K562 (cell line): ENCODE data around the gene AP1G2. TPM values are rescaled to one million over a fixed set of nuclear protein-coding genes. Genes with fewer than 3 reads are reported as not detected.

Source experiments
- ATAC-seq: fragments of 200-7000 bp; cut with Tn5 transposase; 3 replicates; pipeline ENCODE4 v1.9.1; 2020; ENCODE audit warnings: moderate library complexity
- BruUV-seq: library from RNA; stranded (reverse); fragments of 400-500 nt; replicated peaks from 2 replicates; lab custom pipeline; 2021; lab: Mats Ljungman, UMichigan
- CTCF ChIA-PET: fragments of 300-600 bp; formaldehyde crosslinking; extraction: SDS; loops from one replicate; lab custom pipeline; 2021; ENCODE audit warnings: low intra/inter-chr PET ratio; lab: Yijun Ruan, JAX
- POLR2A ChIA-PET: fragments of 300-600, 350-650 bp; sonication (Branson Sonifier 250); formaldehyde crosslinking; extraction: SDS; loops from one replicate; lab custom pipeline; 2021; ENCODE audit warnings: antibody characterized with exemption, inconsistent platforms; lab: Yijun Ruan, JAX
- DNase-seq, 4 experiments: peaks; one replicate each; pipeline versions ENCODE4 v3.0.0 to v3.0.0-alpha.2; 2011 to 2018; ENCODE audit warnings: low spot score in 3 of 4, mixed read lengths in 3 of 4; ENCODE audit errors: extremely low read depth in 1 of 4
- FAIRE-seq: peaks from 2 replicates; lab custom pipeline; 2011; peaks lifted over from hg19 to GRCh38; lab: Jason Lieb, UNC
- H2AFZ ChIP-seq: 2 replicates; pipeline ENCODE4 v1.6.0; 2011; ENCODE audit warnings: low read depth, low read length, control low read depth, inconsistent platforms
- H3K27ac ChIP-seq: fragments of 200-600 bp; 3 replicates; pipeline ENCODE4 v1.8.0; 2011; ENCODE audit warnings: low read depth, mild to moderate bottlenecking, control low read depth, inconsistent platforms, low read length, moderate library complexity, mixed read lengths; ENCODE audit errors: extremely low read depth
- H3K27me3 ChIP-seq, 2 experiments: fragments of 300-600 bp in 1 of 2; 2 replicates in 1 of 2; 3 replicates in 1 of 2; pipeline versions ENCODE4 v1.6.0 to v1.8.0; 2011; ENCODE audit warnings: inconsistent platforms in 2 of 2, low read length in 2 of 2, mild to moderate bottlenecking in 1 of 2, mixed read lengths in 1 of 2, moderate library complexity in 1 of 2; ENCODE audit not compliant: control insufficient read depth in 2 of 2, insufficient read depth in 2 of 2
- H3K36me3 ChIP-seq: fragments of 300-600 bp; 3 replicates; pipeline ENCODE4 v1.8.0; 2011; ENCODE audit warnings: mild to moderate bottlenecking, low read length, inconsistent platforms; ENCODE audit not compliant: control insufficient read depth, insufficient read depth
- H3K4me1 ChIP-seq, 2 experiments: fragments of 200-600 bp in 1 of 2; replicated peaks in 1 of 2; 2 replicates in 1 of 2; 3 replicates in 1 of 2; pipeline versions ENCODE4 v1.5.1 to v1.8.0; 2011; ENCODE audit warnings: inconsistent platforms in 2 of 2, low read length in 2 of 2, mild to moderate bottlenecking in 1 of 2, mixed read lengths in 1 of 2, moderate library complexity in 1 of 2; ENCODE audit not compliant: control insufficient read depth in 2 of 2, insufficient read depth in 2 of 2
- H3K4me2 ChIP-seq: 2 replicates; pipeline ENCODE4 v1.6.1; 2011; ENCODE audit warnings: low read length, control low read depth, inconsistent platforms, mixed read lengths; ENCODE audit not compliant: insufficient read depth
- H3K4me3 ChIP-seq: fragments of 200-600 bp; sonication (generic), shearing (Covaris generic); 2 replicates; pipeline ENCODE4 v1.5.1; 2016; ENCODE audit warnings: control low read depth, inconsistent platforms
- H3K79me2 ChIP-seq: fragments of 200-600 bp; 3 replicates; pipeline ENCODE4 v1.8.0; 2011; ENCODE audit warnings: low read length, inconsistent platforms; ENCODE audit not compliant: control insufficient read depth, insufficient read depth
- H3K9ac ChIP-seq, 2 experiments: 2 replicates each; pipeline versions ENCODE4 v1.6.0 to v1.6.1; 2011; ENCODE audit warnings: low read depth in 2 of 2, low read length in 2 of 2, control low read depth in 1 of 2, inconsistent platforms in 1 of 2, mild to moderate bottlenecking in 1 of 2, mixed read lengths in 1 of 2; ENCODE audit not compliant: insufficient read depth in 1 of 2
- H3K9me1 ChIP-seq: one replicate; pipeline ENCODE4 v1.6.0; 2011; ENCODE audit warnings: inconsistent platforms, mild to moderate bottlenecking, low read length, moderate library complexity; ENCODE audit not compliant: control insufficient read depth, insufficient read depth
- H3K9me3 ChIP-seq: replicated peaks from 2 replicates; pipeline ENCODE4 v1.5.1; 2011; ENCODE audit warnings: low read depth, low read length, inconsistent platforms; ENCODE audit not compliant: control insufficient read depth, insufficient read depth
- H4K20me1 ChIP-seq: replicated peaks from 2 replicates; pipeline ENCODE4 v1.6.1; 2011; ENCODE audit warnings: low read length, inconsistent platforms, mixed read lengths; ENCODE audit not compliant: control insufficient read depth, insufficient read depth
- ADNP ChIP-seq: fragments of 200-800 bp; sonication (Bioruptor generic); IDR thresholded peaks from 2 replicates; pipeline ENCODE4 v1.6.1; 2016; ENCODE audit warnings: missing genetic modification characterization, missing compliant biosample characterization
- CREM ChIP-seq: IDR thresholded peaks from 2 replicates; pipeline ENCODE4 v1.6.1; 2014; ENCODE audit warnings: antibody characterized with exemption, low read depth
- CTBP1 ChIP-seq: fragments of 450-650 bp; IDR thresholded peaks from 2 replicates; pipeline ENCODE4 v1.6.1; 2016; ENCODE audit warnings: borderline replicate concordance
- GATAD2B ChIP-seq: fragments of 450-650 bp; IDR thresholded peaks from 2 replicates; pipeline ENCODE4 v1.6.1; 2017; ENCODE audit warnings: mild to moderate bottlenecking, borderline replicate concordance
- MCM2 ChIP-seq: fragments of 450-650 bp; IDR thresholded peaks from 2 replicates; pipeline ENCODE4 v1.6.1; 2017; ENCODE audit warnings: low read depth, mild to moderate bottlenecking
- NFE2 ChIP-seq: IDR thresholded peaks from 2 replicates; pipeline ENCODE4 v1.6.1; 2014; ENCODE audit warnings: antibody characterized with exemption, low read depth
- PHF8 ChIP-seq: fragments of 200-600 bp; sonication (generic); IDR thresholded peaks from 2 replicates; pipeline ENCODE4 v1.6.1; 2012; ENCODE audit warnings: mixed run types, mild to moderate bottlenecking, inconsistent platforms, low read length, moderate library complexity, borderline replicate concordance
- POLR2H ChIP-seq: IDR thresholded peaks from 2 replicates; pipeline ENCODE4 v1.6.1; 2016; ENCODE audit warnings: missing genetic modification characterization, low read depth, mild to moderate bottlenecking, control low read depth, missing compliant biosample characterization, moderate library complexity
- STAT5A ChIP-seq: IDR thresholded peaks from 2 replicates; pipeline ENCODE4 v1.6.1; 2012; ENCODE audit warnings: low read length, inconsistent platforms, borderline replicate concordance
- WHSC1 ChIP-seq: IDR thresholded peaks from one replicate; pipeline ENCODE4 v1.6.1; 2012; ENCODE audit warnings: low read length, control low read depth, inconsistent platforms
- ZNF696 ChIP-seq: fragments of 250-450 bp; sonication (Bioruptor Pico); conservative IDR thresholded peaks from 2 replicates; pipeline ENCODE4 v1.4.0; 2020; ENCODE audit warnings: mild to moderate bottlenecking, moderate library complexity
- WGBS: fragments of 100-300 bp; shearing (Covaris generic); methylation state at CpG from one replicate; pipeline ENCODE4 v1.1.6; 2016; ENCODE audit warnings: low coverage, mixed read lengths; ENCODE audit not compliant: insufficient coverage; ENCODE audit errors: missing lambda C conversion rate; 5-methylcytosine and 5-hydroxymethylcytosine counted together
- in situ Hi-C: fragments of 300-500 bp; cut with MboI; formaldehyde crosslinking; loops from 4 replicates; pipeline ENCODE4 v1.15.0; 2018; ENCODE audit warnings: inconsistent platforms, mixed read lengths
- intact Hi-C: fragments of 100-400 bp; cut with micrococcal nuclease; formaldehyde crosslinking; loops from 2 replicates; pipeline ENCODE4 v1.14.2; 2022
- polyA plus RNA-seq, 8 experiments: library from polyadenylated mRNA; depleted of rRNA in 4 of 8; stranded (reverse) in 5 of 8; unstranded in 3 of 8; fragments of >200 nt; fragmentation: Nextera tagmentation in 2 of 8; fragmentation: Illumina TruSeq in 1 of 8; extraction: Ambion mirVana in 2 of 8; extraction: Trizol in 1 of 8; gene quantifications; 2 replicates each; pipeline versions ENCODE4 v1.2.1 to v1.2.3, GENCODE V29; 2011 to 2014; ENCODE audit warnings: inconsistent platforms in 1 of 8, missing spikeins in 1 of 8
- total RNA-seq, 7 experiments: library from RNA; depleted of rRNA in 6 of 7; stranded (reverse); fragments of >200 nt in 6 of 7; fragmentation: Illumina TruSeq in 2 of 7; extraction: Trizol in 2 of 7; gene quantifications; 2 replicates each; pipeline versions ENCODE4 v1.2.1 to v1.2.3, GENCODE V29; 2011 to 2021; ENCODE audit warnings: low replicate concordance in 1 of 7
- TF ChIP-seq, protein P1 (sequence below): sonication (generic); IDR thresholded peaks from 2 replicates; pipeline ENCODE4 v1.6.1; 2016
- TF ChIP-seq, protein P2 (sequence below): fragments of 450-650 bp; IDR thresholded peaks from 2 replicates; pipeline ENCODE4 v1.6.1; 2016
- TF ChIP-seq, protein P3 (sequence below): sonication (generic); formaldehyde crosslinking; IDR thresholded peaks from 2 replicates; pipeline ENCODE4 v1.8.0; 2022; ENCODE audit warnings: missing genetic modification reagents, mild to moderate bottlenecking, borderline replicate concordance

The AP1G2 gene
- total and polyA plus RNA-seq, 9 of the 15 experiments (the other 6 are each of a cell fraction or from before 2014, with no cell fraction given) = 19.1 to 83.5 (median 33.3) TPM

DNA sequence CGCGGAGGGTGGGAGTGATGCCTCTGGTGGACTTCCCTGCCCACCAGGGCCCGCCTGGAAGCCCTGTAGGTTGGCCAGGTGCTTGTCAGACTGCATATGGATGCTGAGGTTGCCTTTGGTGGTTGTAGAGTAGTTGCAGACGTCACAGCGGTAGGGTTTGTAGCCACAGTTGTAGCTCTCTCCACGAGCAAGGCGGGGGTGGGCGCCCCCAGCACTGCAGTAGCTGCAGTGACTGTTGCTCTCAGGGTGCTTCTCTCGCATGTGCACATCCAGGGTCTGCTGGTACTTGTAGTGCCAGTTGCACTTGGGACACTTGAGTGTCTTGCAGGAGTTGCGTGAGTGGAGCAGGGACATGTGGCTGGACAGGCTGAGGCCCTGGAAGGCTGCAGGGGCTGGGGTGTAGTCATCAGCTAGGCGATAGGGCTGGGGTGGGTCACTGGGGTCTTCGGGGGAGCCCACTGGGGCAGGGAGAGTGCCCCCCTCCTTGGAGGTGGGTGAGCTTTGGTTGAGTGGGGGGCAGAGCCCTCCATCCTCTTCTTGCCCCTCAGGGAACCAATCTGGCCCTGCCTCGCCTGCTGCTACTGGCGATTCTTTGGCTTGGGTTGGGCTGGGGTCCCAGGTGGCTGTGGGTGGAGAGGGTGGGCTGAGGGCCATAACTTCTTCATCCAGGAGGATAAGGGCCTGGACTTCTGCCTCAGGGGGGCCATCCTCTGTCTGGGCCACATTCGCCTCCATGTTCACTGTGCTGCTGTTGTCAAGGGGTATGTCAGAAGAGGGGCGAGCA lies 33.7 kb downstream of the AP1G2 start:
- H3K4me1 ChIP-seq = peaks cover 0 to 3% of the 10 kb centered on the region in 2 experiments; a peak in 2 of 5 replicates
- H3K27me3 ChIP-seq = peaks cover 0 to 36% of the 10 kb centered on the region in 2 experiments; a peak in 3 of 5 replicates
- H3K9me3 ChIP-seq = no peaks in the 10 kb centered on the region
- no peak overlapping the region for H3K4me2 ChIP-seq
- POLR2A ChIA-PET = interaction anchor here (0.5 to 1.0 kb wide), 2 partner anchors 31 to 51 kb away, joined by 3 to 4 read pairs; no protein-coding TSS in a partner anchor
- intact Hi-C loops = no loop called here
- in situ Hi-C loops = no loop called here
- TF ChIP-seq STAT5A = no peak
- no peak for TF ChIP-seq PHF8
- TF ChIP-seq, protein P1, sequence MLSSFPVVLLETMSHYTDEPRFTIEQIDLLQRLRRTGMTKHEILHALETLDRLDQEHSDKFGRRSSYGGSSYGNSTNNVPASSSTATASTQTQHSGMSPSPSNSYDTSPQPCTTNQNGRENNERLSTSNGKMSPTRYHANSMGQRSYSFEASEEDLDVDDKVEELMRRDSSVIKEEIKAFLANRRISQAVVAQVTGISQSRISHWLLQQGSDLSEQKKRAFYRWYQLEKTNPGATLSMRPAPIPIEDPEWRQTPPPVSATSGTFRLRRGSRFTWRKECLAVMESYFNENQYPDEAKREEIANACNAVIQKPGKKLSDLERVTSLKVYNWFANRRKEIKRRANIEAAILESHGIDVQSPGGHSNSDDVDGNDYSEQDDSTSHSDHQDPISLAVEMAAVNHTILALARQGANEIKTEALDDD = no peak
- no peak for TF ChIP-seq MCM2
- TF ChIP-seq CTBP1 = no peak
- no peak for TF ChIP-seq NFE2
- no peak for TF ChIP-seq WHSC1
- no peak for TF ChIP-seq ZNF696 (CRISPR knock-in tag)
- TF ChIP-seq, protein P2, sequence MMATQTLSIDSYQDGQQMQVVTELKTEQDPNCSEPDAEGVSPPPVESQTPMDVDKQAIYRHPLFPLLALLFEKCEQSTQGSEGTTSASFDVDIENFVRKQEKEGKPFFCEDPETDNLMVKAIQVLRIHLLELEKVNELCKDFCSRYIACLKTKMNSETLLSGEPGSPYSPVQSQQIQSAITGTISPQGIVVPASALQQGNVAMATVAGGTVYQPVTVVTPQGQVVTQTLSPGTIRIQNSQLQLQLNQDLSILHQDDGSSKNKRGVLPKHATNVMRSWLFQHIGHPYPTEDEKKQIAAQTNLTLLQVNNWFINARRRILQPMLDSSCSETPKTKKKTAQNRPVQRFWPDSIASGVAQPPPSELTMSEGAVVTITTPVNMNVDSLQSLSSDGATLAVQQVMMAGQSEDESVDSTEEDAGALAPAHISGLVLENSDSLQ = no peak
- TF ChIP-seq, protein P3, sequence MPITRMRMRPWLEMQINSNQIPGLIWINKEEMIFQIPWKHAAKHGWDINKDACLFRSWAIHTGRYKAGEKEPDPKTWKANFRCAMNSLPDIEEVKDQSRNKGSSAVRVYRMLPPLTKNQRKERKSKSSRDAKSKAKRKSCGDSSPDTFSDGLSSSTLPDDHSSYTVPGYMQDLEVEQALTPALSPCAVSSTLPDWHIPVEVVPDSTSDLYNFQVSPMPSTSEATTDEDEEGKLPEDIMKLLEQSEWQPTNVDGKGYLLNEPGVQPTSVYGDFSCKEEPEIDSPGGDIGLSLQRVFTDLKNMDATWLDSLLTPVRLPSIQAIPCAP = no peak
- no peak for TF ChIP-seq GATAD2B
- no peak for TF ChIP-seq POLR2H
- TF ChIP-seq CREM = no peak
- no peak for TF ChIP-seq ADNP
- TF ChIP-seq, all 486 proteins: peak for 0
- H4K20me1 ChIP-seq = no peaks in the 10 kb centered on the region
- WGBS = 17% methylated on average over 12 of the region's 16 CpGs
- no peak overlapping the region for H3K27ac ChIP-seq
- no peak for DNase-seq
- no peak overlapping the region for H2AFZ ChIP-seq
- BruUV-seq = no TSS peak
- H3K9me1 ChIP-seq = no peaks in the 10 kb centered on the region
- no peak overlapping the region for H3K4me3 ChIP-seq
- CTCF ChIA-PET = no interaction called here
- no peaks in the 10 kb centered on the region for H3K79me2 ChIP-seq
- H3K9ac ChIP-seq = no peak overlapping the region
- no peak for FAIRE-seq
- no peaks in the 10 kb centered on the region for H3K36me3 ChIP-seq
- no peak for ATAC-seq
